Liver (tissue), 3 donors: Measurements from ENCODE around the gene SOAT1.

Source experiments
- ATF3 ChIP-seq: IDR thresholded peaks from 2 replicates; pipeline ENCODE4 v1.6.1; 2016; ENCODE audit warnings: antibody characterized with exemption
- EGR1 ChIP-seq, 2 donors: IDR thresholded peaks; 2 replicates each; pipeline ENCODE4 v1.6.1; 2016 to 2018; ENCODE audit warnings: antibody characterized with exemption in 2 of 2, low read depth in 2 of 2
- GABPA ChIP-seq, 2 donors: IDR thresholded peaks in 1 of 2; conservative IDR thresholded peaks in 1 of 2; 2 replicates each; pipeline ENCODE4 v1.6.1; 2016; ENCODE audit warnings: antibody characterized with exemption in 2 of 2, mild to moderate bottlenecking in 1 of 2, moderate library complexity in 1 of 2
- JUND ChIP-seq, 2 donors: IDR thresholded peaks; 2 replicates each; pipeline ENCODE4 v1.6.1; 2016; ENCODE audit warnings: antibody characterized with exemption in 2 of 2
- MAX ChIP-seq: IDR thresholded peaks from 2 replicates; pipeline ENCODE4 v1.6.1; 2016; ENCODE audit warnings: antibody characterized with exemption
- NR2F2 ChIP-seq: IDR thresholded peaks from 2 replicates; pipeline ENCODE4 v1.6.1; 2016; ENCODE audit warnings: antibody characterized with exemption
- RAD21 ChIP-seq, 2 donors: IDR thresholded peaks; 2 replicates each; pipeline ENCODE4 v1.6.1; 2016; ENCODE audit warnings: antibody characterized with exemption in 2 of 2, mild to moderate bottlenecking in 2 of 2
- REST ChIP-seq: IDR thresholded peaks from 2 replicates; pipeline ENCODE4 v1.6.1; 2016; ENCODE audit warnings: antibody characterized with exemption, mild to moderate bottlenecking
- RXRA ChIP-seq, 2 donors: IDR thresholded peaks; 2 replicates each; pipeline ENCODE4 v1.6.1; 2017 to 2018; ENCODE audit warnings: antibody characterized with exemption in 2 of 2, mild to moderate bottlenecking in 1 of 2
- SP1 ChIP-seq: IDR thresholded peaks from 2 replicates; pipeline ENCODE4 v1.6.1; 2018; ENCODE audit warnings: antibody characterized with exemption, mild to moderate bottlenecking
- TAF1 ChIP-seq: conservative IDR thresholded peaks from 2 replicates; pipeline ENCODE4 v1.6.1; 2016; ENCODE audit warnings: antibody characterized with exemption, mild to moderate bottlenecking
- YY1 ChIP-seq: IDR thresholded peaks from 2 replicates; pipeline ENCODE4 v1.6.1; 2016; ENCODE audit warnings: antibody characterized with exemption, mild to moderate bottlenecking
- TF ChIP-seq, protein P1 (sequence below): fragments of 150-350 bp; IDR thresholded peaks from 2 replicates; pipeline ENCODE4 v1.5.1; 2017; ENCODE audit warnings: improper control_type of control experiment, low read depth, low read length; ENCODE audit not compliant: missing input control
- TF ChIP-seq, protein P2 (sequence below): IDR thresholded peaks from 2 replicates; pipeline ENCODE4 v1.6.1; 2016; ENCODE audit warnings: antibody characterized with exemption
- donor health status: healthy.
- donor health status: healthy.

GRCh38 chr1:179314928-179315327 lies 21.3 kb downstream of the SOAT1 start:
- TF ChIP-seq EGR1 (IDR thresholded peaks at IDR 0.05; ENCODE audit: low read depth in 2 of 2), result no peak
- TF ChIP-seq REST, result no peak
- TF ChIP-seq, protein P1, sequence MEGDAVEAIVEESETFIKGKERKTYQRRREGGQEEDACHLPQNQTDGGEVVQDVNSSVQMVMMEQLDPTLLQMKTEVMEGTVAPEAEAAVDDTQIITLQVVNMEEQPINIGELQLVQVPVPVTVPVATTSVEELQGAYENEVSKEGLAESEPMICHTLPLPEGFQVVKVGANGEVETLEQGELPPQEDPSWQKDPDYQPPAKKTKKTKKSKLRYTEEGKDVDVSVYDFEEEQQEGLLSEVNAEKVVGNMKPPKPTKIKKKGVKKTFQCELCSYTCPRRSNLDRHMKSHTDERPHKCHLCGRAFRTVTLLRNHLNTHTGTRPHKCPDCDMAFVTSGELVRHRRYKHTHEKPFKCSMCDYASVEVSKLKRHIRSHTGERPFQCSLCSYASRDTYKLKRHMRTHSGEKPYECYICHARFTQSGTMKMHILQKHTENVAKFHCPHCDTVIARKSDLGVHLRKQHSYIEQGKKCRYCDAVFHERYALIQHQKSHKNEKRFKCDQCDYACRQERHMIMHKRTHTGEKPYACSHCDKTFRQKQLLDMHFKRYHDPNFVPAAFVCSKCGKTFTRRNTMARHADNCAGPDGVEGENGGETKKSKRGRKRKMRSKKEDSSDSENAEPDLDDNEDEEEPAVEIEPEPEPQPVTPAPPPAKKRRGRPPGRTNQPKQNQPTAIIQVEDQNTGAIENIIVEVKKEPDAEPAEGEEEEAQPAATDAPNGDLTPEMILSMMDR, result no peak
- no peak for TF ChIP-seq TAF1
- no peak for TF ChIP-seq RAD21 (IDR thresholded peaks at IDR 0.05)
- TF ChIP-seq MAX, result no peak
- no peak for TF ChIP-seq NR2F2
- no peak for TF ChIP-seq YY1
- TF ChIP-seq SP1, result no peak
- no peak for TF ChIP-seq ATF3
- TF ChIP-seq, protein P2, sequence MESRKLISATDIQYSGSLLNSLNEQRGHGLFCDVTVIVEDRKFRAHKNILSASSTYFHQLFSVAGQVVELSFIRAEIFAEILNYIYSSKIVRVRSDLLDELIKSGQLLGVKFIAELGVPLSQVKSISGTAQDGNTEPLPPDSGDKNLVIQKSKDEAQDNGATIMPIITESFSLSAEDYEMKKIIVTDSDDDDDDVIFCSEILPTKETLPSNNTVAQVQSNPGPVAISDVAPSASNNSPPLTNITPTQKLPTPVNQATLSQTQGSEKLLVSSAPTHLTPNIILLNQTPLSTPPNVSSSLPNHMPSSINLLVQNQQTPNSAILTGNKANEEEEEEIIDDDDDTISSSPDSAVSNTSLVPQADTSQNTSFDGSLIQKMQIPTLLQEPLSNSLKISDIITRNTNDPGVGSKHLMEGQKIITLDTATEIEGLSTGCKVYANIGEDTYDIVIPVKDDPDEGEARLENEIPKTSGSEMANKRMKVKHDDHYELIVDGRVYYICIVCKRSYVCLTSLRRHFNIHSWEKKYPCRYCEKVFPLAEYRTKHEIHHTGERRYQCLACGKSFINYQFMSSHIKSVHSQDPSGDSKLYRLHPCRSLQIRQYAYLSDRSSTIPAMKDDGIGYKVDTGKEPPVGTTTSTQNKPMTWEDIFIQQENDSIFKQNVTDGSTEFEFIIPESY, result no peak
- no peak for TF ChIP-seq RXRA (IDR thresholded peaks at IDR 0.05)
- no peak for TF ChIP-seq GABPA (IDR thresholded peaks at IDR 0.05 in 1 of 2, conservative IDR thresholded peaks at IDR 0.05 in 1 of 2)
- TF ChIP-seq JUND (IDR thresholded peaks at IDR 0.05), result no peak
